Chondrocyte (in vitro differentiated cells): ENCODE measurements around the gene NUB1. TPM values are rescaled to one million over a fixed set of nuclear protein-coding genes. Genes with fewer than 3 reads are reported as not detected.

ENCODE experiments used
- DNase-seq: peaks from one replicate; pipeline ENCODE4 v3.0.0; 2021; ENCODE audit warnings: mixed read lengths, low spot score
- H3K27ac Mint-ChIP-seq: one replicate; pipeline ENCODE4 v1.8.0; 2021; ENCODE audit warnings: mild to moderate bottlenecking, moderate library complexity, mixed read lengths; ENCODE audit not compliant: unreplicated experiment
- H3K27me3 Mint-ChIP-seq: 2 replicates; pipeline ENCODE4 v1.8.0; 2021; ENCODE audit warnings: low read depth, mixed read lengths
- H3K36me3 Mint-ChIP-seq: 2 replicates; pipeline ENCODE4 v1.8.0; 2021; ENCODE audit warnings: low read depth, mixed read lengths
- H3K4me1 Mint-ChIP-seq: 2 replicates; pipeline ENCODE4 v1.8.0; 2021; ENCODE audit warnings: low read depth, mild to moderate bottlenecking, mixed read lengths
- H3K4me3 Mint-ChIP-seq: one replicate; pipeline ENCODE4 v1.8.0; 2021; ENCODE audit warnings: mild to moderate bottlenecking, moderate library complexity, mixed read lengths; ENCODE audit not compliant: unreplicated experiment
- H3K9me3 Mint-ChIP-seq: 2 replicates; pipeline ENCODE4 v1.8.0; 2021; ENCODE audit warnings: low read depth, mixed read lengths
- CTCF ChIP-seq: fragments of 200-600 bp; sonication (generic); IDR thresholded peaks from 2 replicates; pipeline ENCODE4 v1.5.0; 2021; ENCODE audit warnings: antibody characterized with exemption, mild to moderate bottlenecking, moderate library complexity
- long read RNA-seq: library from polyadenylated mRNA; stranded (forward); transcript quantifications from one replicate; pipeline ENCODE4 v2.0.0, GENCODE V29; 2021
- total RNA-seq: library from RNA; stranded (reverse); gene quantifications from 3 replicates; pipeline ENCODE4 v1.2.1, GENCODE V29; 2021

The NUB1 gene
- 47.3 to 61.7 TPM (median 50.3 TPM) in 3 replicates for total RNA-seq
- long read RNA-seq, transcript NUB1-201 (15 exons, 3,180 nt), result major isoform, 11 of 30 reads
- long read RNA-seq, partial matches to known transcripts, result 1 of 30 reads
- long read RNA-seq, other reads (novel, unspliced or antisense), result 12 of 30 reads

DNA sequence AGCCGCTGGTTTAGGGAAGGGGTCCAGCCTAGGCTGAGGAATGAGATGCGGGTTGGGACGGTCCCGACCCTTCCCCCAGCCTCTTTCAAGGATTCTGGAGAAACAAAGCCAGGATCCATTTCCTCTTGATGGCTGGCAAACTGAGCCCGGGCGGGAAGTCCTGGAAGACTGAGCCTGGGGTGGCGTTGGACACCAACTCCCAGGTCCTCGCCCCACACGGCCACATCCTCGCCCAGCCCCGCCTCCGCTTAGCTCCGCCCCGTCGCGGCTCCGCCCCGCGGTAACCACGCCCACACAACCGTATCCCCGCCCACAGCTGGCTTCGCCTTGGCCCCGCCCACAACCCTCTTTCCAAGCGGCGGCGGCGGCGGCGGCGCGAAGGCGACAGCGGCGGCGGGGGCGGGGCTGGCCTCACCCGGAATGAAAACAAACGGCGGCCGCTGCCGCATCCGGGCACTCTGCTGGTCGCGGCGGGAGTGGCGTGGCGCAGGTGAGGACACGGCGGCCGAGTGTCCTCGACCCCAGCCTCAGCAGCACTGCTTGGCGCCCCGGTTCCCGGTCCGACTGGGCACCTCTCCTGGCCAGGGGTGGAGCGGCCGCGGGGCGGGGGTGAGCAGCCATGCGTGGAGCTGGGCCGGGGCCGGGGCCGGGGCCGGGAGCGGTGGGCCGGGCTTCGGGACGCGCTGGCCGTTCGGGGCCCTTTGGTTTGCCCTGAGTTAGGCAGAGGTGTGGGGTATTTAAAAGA is at the start of gene NUB1:
TSS of gene NUB1 (plus strand) at position 456 of the 745 bp plus-strand sequence. CDS start 3,538 bp downstream, outside the sequence.
- Mint-ChIP-seq H3K9me3 (no peaks in the 10 kb centered on the region), H3K4me3 (peak within 1 kb of the TSS; percentile 75), H3K27me3 (no peaks in the 10 kb centered on the region), H3K36me3 (peaks cover 9% of the 10 kb centered on the region), H3K27ac (peak within 1 kb of the TSS; percentile 41), H3K4me1 (peaks cover 16% of the 10 kb centered on the region)
- peak; percentile 13 for TF ChIP-seq CTCF
- DNase-seq, result peak; percentile 96

- Mint-ChIP-seq H3K27ac (no peak overlapping the region), H3K4me1 (no peaks in the 10 kb centered on the region), H3K9me3 (no peaks in the 10 kb centered on the region), H3K27me3 (peaks cover 22% of the 10 kb centered on the region), H3K4me3 (no peak overlapping the region), H3K36me3 (peaks cover 3% of the 10 kb centered on the region)
- DNase-seq, result no peak
- no peak for TF ChIP-seq CTCF
Measured at GRCh38 chr7:151292850-151293249, 48.8 kb upstream of the NUB1 start.

DNA sequence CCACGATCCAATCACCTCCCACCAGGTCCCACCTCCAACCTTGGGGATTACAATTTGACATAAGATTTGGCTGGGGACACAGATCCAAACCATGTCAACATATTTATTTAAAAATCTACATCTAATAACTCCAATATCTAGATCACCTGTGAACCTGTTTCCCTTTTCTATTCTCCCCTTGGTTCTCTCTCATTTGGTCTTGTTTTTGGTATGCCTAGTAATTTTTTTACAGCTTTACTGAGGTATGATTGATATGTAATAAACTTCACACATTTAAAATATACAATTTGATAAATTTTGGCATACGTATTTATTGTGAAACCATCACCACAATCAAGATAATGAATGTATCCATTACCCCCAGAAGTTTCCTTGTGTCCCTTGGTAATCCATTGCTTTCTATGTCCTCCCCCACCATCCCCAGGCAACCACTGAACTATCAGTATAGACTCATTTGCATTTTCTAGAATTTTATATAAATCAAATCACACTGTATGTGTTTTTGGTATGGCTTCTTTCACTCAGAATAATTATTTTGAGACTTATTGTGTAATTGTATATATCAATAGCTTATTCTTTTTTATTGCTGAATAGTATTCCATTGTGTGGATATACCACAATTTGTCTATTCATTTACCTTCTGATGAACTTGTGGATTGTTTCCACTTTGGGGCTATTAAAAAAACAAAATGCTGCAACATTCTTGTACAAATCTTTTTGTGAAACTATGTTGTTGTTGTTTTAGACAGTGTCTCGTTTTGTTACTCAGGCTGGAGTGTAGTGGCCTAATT is 45.2 kb upstream of the NUB1 start:
- DNase-seq, result no peak
- H3K27me3 Mint-ChIP-seq, result peaks cover 31% of the 10 kb centered on the region
- no peak overlapping the region for H3K4me3 Mint-ChIP-seq
- peaks cover 4% of the 10 kb centered on the region for H3K36me3 Mint-ChIP-seq
- no peaks in the 10 kb centered on the region for H3K4me1 Mint-ChIP-seq
- H3K9me3 Mint-ChIP-seq, result peaks cover 4% of the 10 kb centered on the region
- TF ChIP-seq CTCF, result no peak
- no peak overlapping the region for H3K27ac Mint-ChIP-seq

- H3K27me3 Mint-ChIP-seq, result peaks cover 31% of the 10 kb centered on the region
- no peak for DNase-seq
- no peak for TF ChIP-seq CTCF
Measured at GRCh38 chr7:151298765-151299164, 42.8 kb upstream of the NUB1 start.

DNA sequence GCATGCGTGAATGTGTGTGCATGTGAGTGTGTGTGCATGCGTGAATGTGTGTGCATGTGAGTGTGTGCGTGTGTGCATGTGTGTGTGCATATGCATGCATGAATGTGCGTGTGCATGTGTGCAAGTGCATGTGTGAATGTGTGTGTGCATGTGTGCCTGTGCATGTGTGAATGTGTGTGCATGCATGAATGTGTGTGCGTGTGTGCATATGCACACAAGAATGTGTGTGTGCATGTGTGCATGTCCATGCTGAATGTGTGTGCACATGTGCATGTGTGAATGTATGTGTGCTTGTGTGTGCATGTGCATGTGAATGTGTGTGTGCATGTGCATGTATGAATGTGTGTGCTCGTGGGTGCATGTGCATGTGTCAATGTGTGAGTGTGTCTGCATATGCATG is 42.1 kb upstream of the NUB1 start:
- no peak overlapping the region for H3K27ac Mint-ChIP-seq

More at GRCh38 chr7:151298765-151299164, 42.8 kb upstream of the NUB1 start:
- H3K4me3 Mint-ChIP-seq, result no peak overlapping the region
- H3K36me3 Mint-ChIP-seq, result peaks cover 4% of the 10 kb centered on the region
- no peak overlapping the region for H3K27ac Mint-ChIP-seq
- H3K9me3 Mint-ChIP-seq, result peaks cover 4% of the 10 kb centered on the region
- peaks cover 3% of the 10 kb centered on the region for H3K4me1 Mint-ChIP-seq

More for the DNA sequence above, 42.1 kb upstream of the NUB1 start:
- DNase-seq, result no peak
- TF ChIP-seq CTCF, result no peak
- Mint-ChIP-seq H3K9me3 (peaks cover 4% of the 10 kb centered on the region), H3K4me3 (no peak overlapping the region), H3K36me3 (peaks cover 4% of the 10 kb centered on the region), H3K4me1 (peaks cover 4% of the 10 kb centered on the region), H3K27me3 (peaks cover 23% of the 10 kb centered on the region)
